SK-N-SH treated with all-trans-retinoic acid at 6 μM for 48 hours (cell line): Measurements from ENCODE around the gene RIMOC1.
A peak's percentile ranks its signal among the peaks of the same experiment; 100 is the strongest.

Source experiments
- ATAC-seq: fragments of 200-7000 bp; cut with Tn5 transposase; 3 replicates; pipeline ENCODE4 v1.9.1; 2020; ENCODE audit warnings: mild to moderate bottlenecking, moderate library complexity
- ARNTL ChIP-seq: fragments of 450-650 bp; formaldehyde crosslinking; IDR thresholded peaks from 2 replicates; pipeline ENCODE4 v1.5.0; 2020; ENCODE audit warnings: low read depth, mild to moderate bottlenecking, moderate library complexity, borderline replicate concordance
- BACH2 ChIP-seq: fragments of 250-450 bp; sonication (Bioruptor Pico); IDR thresholded peaks from 2 replicates; pipeline ENCODE4 v1.9.0; 2021; ENCODE audit warnings: mild to moderate bottlenecking, borderline replicate concordance
- CREB5 ChIP-seq: fragments of 250-450 bp; sonication (Bioruptor Pico); IDR thresholded peaks from 2 replicates; pipeline ENCODE4 v1.5.1; 2020; ENCODE audit warnings: low read depth, mild to moderate bottlenecking, moderate library complexity
- CSDC2 ChIP-seq: fragments of 250-450 bp; sonication (Bioruptor Pico); IDR thresholded peaks from 2 replicates; pipeline ENCODE4 v1.5.0; 2020; ENCODE audit warnings: mild to moderate bottlenecking, moderate library complexity
- CSRNP3 ChIP-seq: fragments of 250-450 bp; sonication (Bioruptor Pico); IDR thresholded peaks from 2 replicates; pipeline ENCODE4 v1.5.1; 2021; ENCODE audit warnings: mild to moderate bottlenecking, moderate library complexity
- ESRRG ChIP-seq: fragments of 250-450 bp; sonication (Bioruptor Pico); IDR thresholded peaks from 2 replicates; pipeline ENCODE4 v1.6.1; 2021; ENCODE audit warnings: mild to moderate bottlenecking
- GLIS3 ChIP-seq: fragments of 250-450 bp; sonication (Bioruptor Pico); IDR thresholded peaks from 2 replicates; pipeline ENCODE4 v1.5.0; 2020; ENCODE audit warnings: mild to moderate bottlenecking, moderate library complexity
- ISL1 ChIP-seq: fragments of 250-450 bp; sonication (Bioruptor Pico); IDR thresholded peaks from 2 replicates; pipeline ENCODE4 v2.1.2; 2022; ENCODE audit warnings: mild to moderate bottlenecking, moderate library complexity
- OSR1 ChIP-seq: fragments of 250-450 bp; sonication (Bioruptor Pico); IDR thresholded peaks from 2 replicates; pipeline ENCODE4 v1.8.0; 2022; ENCODE audit warnings: moderate library complexity, mild to moderate bottlenecking, inconsistent platforms
- PATZ1 ChIP-seq: fragments of 250-450 bp; sonication (Bioruptor Pico); IDR thresholded peaks from 2 replicates; pipeline ENCODE4 v1.8.0; 2020; ENCODE audit warnings: mild to moderate bottlenecking, moderate library complexity, borderline replicate concordance
- POU6F1 ChIP-seq: fragments of 250-450 bp; sonication (Bioruptor Pico); IDR thresholded peaks from 2 replicates; pipeline ENCODE4 v1.8.0; 2021; ENCODE audit warnings: low read depth, mild to moderate bottlenecking, moderate library complexity, borderline replicate concordance
- PPARA ChIP-seq: fragments of 250-450 bp; sonication (Bioruptor Pico); IDR thresholded peaks from 2 replicates; pipeline ENCODE4 v1.5.0; 2020; ENCODE audit warnings: mild to moderate bottlenecking, borderline replicate concordance
- RARB ChIP-seq: fragments of 250-450 bp; sonication (Bioruptor Pico); IDR thresholded peaks from 2 replicates; pipeline ENCODE4 v1.8.0; 2021; ENCODE audit warnings: mild to moderate bottlenecking, moderate library complexity
- SNAI2 ChIP-seq: fragments of 250-450 bp; sonication (Bioruptor Pico); IDR thresholded peaks from 2 replicates; pipeline ENCODE4 v1.5.0; 2020; ENCODE audit warnings: mild to moderate bottlenecking, moderate library complexity
- TCF4 ChIP-seq: fragments of 250-450 bp; sonication (Bioruptor Pico); IDR thresholded peaks from 2 replicates; pipeline ENCODE4 v1.8.0; 2021; ENCODE audit warnings: mild to moderate bottlenecking, moderate library complexity, borderline replicate concordance
- TOX ChIP-seq: fragments of 250-450 bp; sonication (Bioruptor Pico); IDR thresholded peaks from 2 replicates; pipeline ENCODE4 v1.8.0; 2021; ENCODE audit warnings: mild to moderate bottlenecking, moderate library complexity, borderline replicate concordance
- TSHZ2 ChIP-seq: fragments of 250-450 bp; sonication (Bioruptor Pico); IDR thresholded peaks from 2 replicates; pipeline ENCODE4 v1.5.0; 2020; ENCODE audit warnings: mild to moderate bottlenecking, moderate library complexity
- ZC3H10 ChIP-seq: fragments of 250-450 bp; sonication (Bioruptor Pico); IDR thresholded peaks from 2 replicates; pipeline ENCODE4 v1.5.1; 2021; ENCODE audit warnings: mild to moderate bottlenecking, moderate library complexity
- ZFP3 ChIP-seq: fragments of 250-450 bp; sonication (Bioruptor Pico); IDR thresholded peaks from 2 replicates; pipeline ENCODE4 v1.5.0; 2020; ENCODE audit warnings: mild to moderate bottlenecking, moderate library complexity
- ZFP30 ChIP-seq: fragments of 450-650 bp; formaldehyde crosslinking; IDR thresholded peaks from 2 replicates; pipeline ENCODE4 v1.5.0; 2022; ENCODE audit warnings: mild to moderate bottlenecking, moderate library complexity
- ZNF565 ChIP-seq: fragments of 450-650 bp; formaldehyde crosslinking; conservative IDR thresholded peaks from 2 replicates; pipeline ENCODE4 v1.5.0; 2020; ENCODE audit warnings: low read depth, mild to moderate bottlenecking, moderate library complexity
- ZNF70 ChIP-seq: fragments of 450-650 bp; formaldehyde crosslinking; IDR thresholded peaks from 2 replicates; pipeline ENCODE4 v1.5.0; 2020; ENCODE audit warnings: mild to moderate bottlenecking, moderate library complexity
- ZNF8 ChIP-seq: fragments of 450-650 bp; formaldehyde crosslinking; IDR thresholded peaks from 2 replicates; pipeline ENCODE4 v1.5.0; 2020; ENCODE audit warnings: mild to moderate bottlenecking, moderate library complexity

The RIMOC1 gene

GRCh38 chr5:41869724-41870626 is 34.2 kb upstream of the RIMOC1 start, which contains the start of gene OXCT1:
Gene OXCT1 (minus strand): TSS chr5:41870425. CDS start chr5:41870358, 67 bp downstream.
- TF ChIP-seq POU6F1 (no peak), GLIS3 (no peak), TSHZ2 (CRISPR knock-in tag) (no peak), PATZ1 (CRISPR knock-in tag) (no peak), RARB (CRISPR knock-in tag) (no peak), CSDC2 (no peak), SNAI2 (CRISPR knock-in tag) (no peak), OSR1 (CRISPR knock-in tag) (no peak), TCF4 (CRISPR knock-in tag) (no peak), PPARA (CRISPR knock-in tag) (no peak), ZNF70 (no peak), ZNF8 (no peak), BACH2 (CRISPR knock-in tag) (no peak), ARNTL (no peak), ISL1 (no peak), ZC3H10 (CRISPR knock-in tag) (no peak), ZFP3 (CRISPR knock-in tag) (no peak), ESRRG (CRISPR knock-in tag) (no peak), ZFP30 (CRISPR knock-in tag) (no peak)
- ATAC-seq, result peak; percentile 91

GRCh38 chr5:41870627-41871048 is 33.5 kb upstream of the RIMOC1 start:
- TF ChIP-seq PPARA (CRISPR knock-in tag), result no peak
- TF ChIP-seq CREB5, result no peak
- TF ChIP-seq TOX (CRISPR knock-in tag), result no peak
- TF ChIP-seq ZNF565 (CRISPR knock-in tag), result no peak
- no peak for TF ChIP-seq ARNTL
- no peak for TF ChIP-seq CSRNP3
- no peak for TF ChIP-seq RARB (CRISPR knock-in tag)
- TF ChIP-seq ESRRG (CRISPR knock-in tag), result no peak
- no peak for ATAC-seq
